GM13976 (cell line): Measurements from ENCODE around the gene CHST9.
"Not testable (repeated sequence)": the region's sequence is repeated elsewhere in the genome, so short reads cannot be mapped to it uniquely, and the experiment has no call there.

Source experiments
- DNase-seq: peaks from one replicate; pipeline ENCODE4 v3.0.0; 2012; ENCODE audit warnings: low spot score
- in situ Hi-C: fragments of 300-500 bp; cut with MboI; formaldehyde crosslinking; loops from one replicate; pipeline ENCODE4 v1.12.0; 2022; ENCODE audit warnings: low sequenced_read_pairs, mixed read lengths, inconsistent platforms; ENCODE audit not compliant: unreplicated experiment
- TF ChIP-seq, protein P1 (sequence below): IDR thresholded peaks from 2 replicates; pipeline ENCODE4 v1.5.1; 2012; ENCODE audit warnings: borderline replicate concordance, mild to moderate bottlenecking; ENCODE audit not compliant: insufficient read depth; ENCODE audit errors: extremely low read depth, missing control alignments, control extremely low read depth

CHST9 gene

DNA sequence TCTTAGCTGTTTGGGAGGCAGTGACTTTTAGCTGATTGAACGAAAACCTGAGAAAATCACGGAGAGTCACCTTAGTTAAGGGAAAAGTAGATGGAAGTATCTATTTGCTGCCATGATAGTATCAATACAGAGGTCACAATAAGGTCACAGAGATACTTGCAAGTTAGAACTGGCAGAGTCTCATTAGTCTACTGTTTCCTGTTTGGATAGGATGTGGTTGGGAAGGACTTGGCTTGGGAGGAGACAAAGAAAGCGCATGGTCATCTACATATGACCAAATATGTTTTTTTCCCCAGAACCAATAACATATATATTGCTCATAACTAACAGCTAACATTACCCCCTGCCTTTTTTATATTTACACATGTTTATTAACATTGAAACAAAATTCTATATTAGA lies 241.2 kb downstream of the CHST9 start:
- DNase-seq, result no peak
- in situ Hi-C loops, result no loop called here
- TF ChIP-seq, protein P1, sequence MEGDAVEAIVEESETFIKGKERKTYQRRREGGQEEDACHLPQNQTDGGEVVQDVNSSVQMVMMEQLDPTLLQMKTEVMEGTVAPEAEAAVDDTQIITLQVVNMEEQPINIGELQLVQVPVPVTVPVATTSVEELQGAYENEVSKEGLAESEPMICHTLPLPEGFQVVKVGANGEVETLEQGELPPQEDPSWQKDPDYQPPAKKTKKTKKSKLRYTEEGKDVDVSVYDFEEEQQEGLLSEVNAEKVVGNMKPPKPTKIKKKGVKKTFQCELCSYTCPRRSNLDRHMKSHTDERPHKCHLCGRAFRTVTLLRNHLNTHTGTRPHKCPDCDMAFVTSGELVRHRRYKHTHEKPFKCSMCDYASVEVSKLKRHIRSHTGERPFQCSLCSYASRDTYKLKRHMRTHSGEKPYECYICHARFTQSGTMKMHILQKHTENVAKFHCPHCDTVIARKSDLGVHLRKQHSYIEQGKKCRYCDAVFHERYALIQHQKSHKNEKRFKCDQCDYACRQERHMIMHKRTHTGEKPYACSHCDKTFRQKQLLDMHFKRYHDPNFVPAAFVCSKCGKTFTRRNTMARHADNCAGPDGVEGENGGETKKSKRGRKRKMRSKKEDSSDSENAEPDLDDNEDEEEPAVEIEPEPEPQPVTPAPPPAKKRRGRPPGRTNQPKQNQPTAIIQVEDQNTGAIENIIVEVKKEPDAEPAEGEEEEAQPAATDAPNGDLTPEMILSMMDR, result no peak

DNA sequence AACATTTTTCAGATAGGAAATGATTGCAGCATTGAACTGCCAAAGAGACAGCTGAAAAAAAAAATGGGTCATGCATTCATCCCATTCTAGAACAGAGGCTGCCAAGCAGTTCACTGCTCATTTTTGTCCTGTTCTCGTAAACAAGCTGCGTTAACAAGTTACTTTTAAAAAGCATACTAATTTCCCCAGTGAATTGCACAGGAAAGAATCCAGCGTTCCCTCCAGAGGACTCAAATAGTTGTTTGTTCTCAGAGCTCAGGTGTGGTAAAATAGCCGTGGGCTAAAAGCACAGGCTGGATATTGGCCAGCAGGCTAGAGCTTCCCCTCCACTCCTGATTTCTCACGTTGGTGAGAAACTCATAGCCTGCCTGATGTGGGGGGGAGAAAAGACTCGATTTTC lies 243.5 kb downstream of the CHST9 start:
- TF ChIP-seq, protein P1, result no peak
- DNase-seq, result no peak
- in situ Hi-C loops, result no loop called here

DNA sequence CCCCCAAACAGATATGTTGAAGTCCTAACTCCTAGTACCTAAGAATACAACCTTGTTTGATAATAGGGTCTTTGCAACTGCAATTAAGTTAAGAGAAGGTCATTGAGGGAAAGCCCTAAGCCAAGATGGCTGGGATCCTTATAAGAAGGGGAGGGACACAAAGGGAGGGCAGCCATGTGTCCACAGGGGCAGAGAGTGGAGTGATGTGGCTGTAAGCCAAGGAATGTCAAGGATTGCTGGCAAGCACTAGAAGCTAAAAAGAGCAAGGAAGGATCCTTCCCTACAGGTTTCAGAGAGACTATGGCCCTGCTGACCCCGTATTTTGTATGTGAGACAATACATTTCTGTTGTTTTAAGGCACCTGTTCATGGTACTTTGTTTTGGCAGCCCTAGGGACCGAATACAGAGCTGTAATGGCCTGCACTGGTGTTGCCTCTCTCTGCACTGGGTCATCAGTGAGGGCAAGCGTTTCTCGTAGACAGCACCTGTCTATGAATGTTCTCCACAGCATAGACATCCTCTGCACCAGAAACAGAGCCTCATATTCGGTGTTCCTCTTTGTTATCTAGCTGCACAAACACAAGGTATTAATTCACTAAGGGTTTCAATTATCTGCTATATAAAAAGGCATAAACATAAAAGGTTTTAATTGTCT lies 244.2 kb downstream of the CHST9 start:
- TF ChIP-seq, protein P1, result no peak
- DNase-seq, result no peak
- in situ Hi-C loops, result no loop called here

DNA sequence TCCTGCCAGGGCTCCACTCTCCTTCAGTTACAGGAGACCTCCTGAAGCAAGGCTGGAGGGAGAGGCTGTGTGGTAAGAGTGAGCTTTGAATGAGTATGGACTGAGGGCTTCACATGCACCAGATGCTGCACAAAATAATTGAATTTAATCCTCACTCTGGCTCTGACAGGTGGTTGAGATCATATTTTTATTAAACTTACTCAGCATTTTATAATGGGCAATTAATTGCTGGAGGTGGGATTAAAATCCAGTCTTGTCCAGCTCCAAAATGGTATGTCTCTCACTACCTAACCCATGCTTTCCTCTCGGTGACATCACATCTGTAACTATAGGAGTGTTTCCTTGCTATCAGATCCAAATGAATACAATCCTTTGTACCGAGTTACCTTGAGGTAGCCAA lies 253.4 kb downstream of the CHST9 start:
- DNase-seq, result no peak
- TF ChIP-seq, protein P1, result no peak
- in situ Hi-C loops, result no loop called here

DNA sequence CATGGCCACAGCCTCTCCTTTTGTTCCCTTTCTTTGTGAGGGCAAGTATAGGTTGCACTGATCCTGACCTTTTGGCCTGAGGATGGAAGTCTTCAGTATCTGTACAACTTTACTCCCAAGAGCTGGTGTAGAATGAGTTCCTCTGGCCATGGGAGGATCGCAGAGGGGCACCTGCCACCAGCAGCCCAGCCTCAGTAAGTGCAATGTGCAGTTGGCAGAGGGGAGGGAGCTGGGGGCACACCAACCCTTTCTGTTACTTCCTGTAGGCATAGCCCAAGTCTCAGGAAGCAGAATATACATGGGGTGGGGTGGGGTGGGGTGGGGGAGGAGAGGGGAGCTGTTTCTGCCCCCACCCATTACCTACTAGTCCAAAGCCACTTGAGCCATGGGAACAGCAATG lies 254.5 kb downstream of the CHST9 start:
- TF ChIP-seq, protein P1, result no peak
- in situ Hi-C loops, result no loop called here
- no peak for DNase-seq

DNA sequence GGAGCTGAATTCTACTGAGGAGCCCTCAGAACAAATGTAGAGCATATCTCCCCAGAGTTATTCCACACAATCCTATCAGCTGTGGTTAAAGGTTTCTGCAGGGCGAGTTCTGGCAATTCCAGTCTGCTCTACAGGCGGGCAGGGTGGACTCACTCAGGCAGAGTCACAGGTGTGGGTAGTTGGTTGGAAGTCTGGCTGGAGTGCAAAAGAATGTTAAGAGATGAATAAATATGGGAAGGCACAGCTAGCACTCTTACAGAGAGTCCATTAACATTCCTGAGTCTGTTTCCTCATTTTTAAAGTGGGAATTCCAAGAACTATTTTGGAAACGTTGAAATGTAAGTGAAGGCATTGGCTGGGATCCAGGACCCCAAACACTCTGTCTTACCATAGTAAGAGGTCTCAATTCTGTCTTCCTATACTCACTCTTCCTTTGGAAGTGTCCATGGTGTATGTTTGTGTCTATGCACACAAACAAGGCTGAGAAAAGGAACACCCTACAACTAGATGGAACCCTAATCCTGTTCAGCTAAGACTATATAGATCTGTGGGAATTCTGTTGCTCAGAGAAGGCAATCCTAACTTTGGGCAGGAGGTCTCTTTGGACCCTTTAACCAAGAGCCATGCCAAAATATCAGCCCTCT lies 256.3 kb downstream of the CHST9 start:
- TF ChIP-seq, protein P1, result no peak
- in situ Hi-C loops, result no loop called here
- DNase-seq, result no peak

DNA sequence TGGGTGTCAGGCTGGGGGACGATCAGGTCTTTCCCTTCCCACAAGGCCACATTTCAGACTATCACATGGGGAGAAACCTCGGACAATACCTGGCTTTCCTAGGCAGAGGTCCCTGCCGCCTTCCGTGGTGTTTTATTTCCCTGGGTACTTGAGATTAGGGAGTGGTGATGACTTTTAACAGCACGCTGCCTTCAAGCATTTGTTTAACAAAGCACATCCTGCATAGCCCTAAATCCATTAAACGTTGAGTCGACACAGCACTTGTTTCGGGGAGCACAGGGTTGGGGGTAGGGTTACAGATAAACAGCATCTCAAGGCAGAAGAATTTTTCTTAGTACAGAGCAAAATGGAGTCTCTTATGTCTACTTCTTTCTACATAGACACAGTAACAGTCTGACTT lies 257.3 kb downstream of the CHST9 start:
- DNase-seq, in situ Hi-C loops: not testable (repeated sequence)
